ENCODE measurements around the gene TPST1.
"Not testable (repeated sequence)": the region's sequence is repeated elsewhere in the genome, so short reads cannot be mapped to it uniquely, and the experiment has no call there.

The TPST1 gene

GRCh38 chr7:66204822-66205740 lies at the start of gene TPST1:
TSS of gene TPST1 (plus strand) at chr7:66205334. CDS start at chr7:66240426, 35,092 bp downstream.
- peak; percentile 58 for DNase-seq

DNA sequence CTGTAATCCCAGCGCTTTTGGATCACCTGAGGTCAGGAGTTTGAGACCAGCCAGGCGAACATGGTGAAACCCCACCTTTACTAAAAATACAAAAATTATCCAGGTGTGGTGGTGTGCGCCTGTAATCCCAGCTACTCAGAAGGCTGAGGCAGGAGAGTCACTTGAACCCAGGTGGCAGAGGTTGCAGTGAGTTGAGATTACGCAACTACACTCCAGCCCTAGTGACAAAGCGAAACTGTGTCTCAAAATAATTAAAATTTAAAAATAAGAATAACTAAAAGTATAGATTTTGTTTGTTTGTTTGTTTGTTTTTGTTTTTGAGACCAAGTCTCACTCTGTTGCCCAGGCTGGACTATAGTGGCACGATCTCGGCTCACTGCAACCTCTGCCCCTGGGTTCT lies 49.1 kb upstream of the TPST1 start:
- not testable (repeated sequence) for DNase-seq

- DNase-seq = no peak
Measured at GRCh38 chr7:66157060-66157459, 48.1 kb upstream of the TPST1 start.

GRCh38 chr7:66162622-66163021 lies 42.5 kb upstream of the TPST1 start:
- no peak for DNase-seq

- no peak for DNase-seq
Measured at GRCh38 chr7:66163186-66163610, 41.9 kb upstream of the TPST1 start.

DNA sequence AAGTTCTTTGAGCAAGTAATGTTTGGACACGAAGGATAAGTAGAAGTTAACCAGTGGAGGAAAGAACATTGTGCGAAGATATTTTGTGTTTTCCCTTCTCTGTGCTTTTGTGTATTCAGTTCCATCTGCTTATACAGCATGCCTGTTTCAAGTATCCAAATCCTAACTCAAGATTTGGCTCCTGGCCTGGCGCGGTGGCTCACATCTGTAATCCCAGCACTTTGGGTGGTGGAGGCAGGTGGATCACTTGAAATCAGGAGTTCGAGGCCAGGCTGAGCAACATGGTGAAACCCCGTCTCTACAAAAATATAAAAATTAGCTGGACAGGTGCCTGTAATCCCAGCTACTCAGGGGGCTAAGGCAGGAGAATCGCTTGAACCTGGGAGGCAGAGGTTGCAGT lies 40.8 kb upstream of the TPST1 start:
- no peak for DNase-seq

- DNase-seq = peak; percentile 75
Measured at GRCh38 chr7:66167773-66168387, 37.3 kb upstream of the TPST1 start.

DNA sequence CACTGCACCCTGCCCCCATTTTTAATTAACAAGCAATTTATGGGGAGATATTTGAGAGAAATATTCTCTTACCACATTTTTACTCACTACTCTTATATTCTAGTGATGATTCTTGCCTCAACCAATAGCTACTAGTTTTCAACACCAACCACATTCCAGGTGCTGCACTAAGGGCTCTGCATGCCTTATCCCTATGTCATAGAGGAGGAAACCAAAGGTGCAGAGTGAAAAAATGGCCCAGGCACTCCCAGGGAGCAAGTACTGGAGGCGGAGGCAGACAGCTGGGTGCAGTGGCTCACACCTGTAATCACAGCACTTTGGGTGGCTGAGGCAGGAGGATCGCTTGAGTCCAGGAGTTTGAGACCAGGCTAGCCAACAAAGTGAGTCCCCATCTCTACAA lies 35.5 kb upstream of the TPST1 start:
- DNase-seq = no peak

GRCh38 chr7:66170309-66171231 lies 34.6 kb upstream of the TPST1 start:
- no peak for DNase-seq

- DNase-seq = not testable (repeated sequence)
Measured at GRCh38 chr7:66172536-66173401, 32.4 kb upstream of the TPST1 start.

DNA sequence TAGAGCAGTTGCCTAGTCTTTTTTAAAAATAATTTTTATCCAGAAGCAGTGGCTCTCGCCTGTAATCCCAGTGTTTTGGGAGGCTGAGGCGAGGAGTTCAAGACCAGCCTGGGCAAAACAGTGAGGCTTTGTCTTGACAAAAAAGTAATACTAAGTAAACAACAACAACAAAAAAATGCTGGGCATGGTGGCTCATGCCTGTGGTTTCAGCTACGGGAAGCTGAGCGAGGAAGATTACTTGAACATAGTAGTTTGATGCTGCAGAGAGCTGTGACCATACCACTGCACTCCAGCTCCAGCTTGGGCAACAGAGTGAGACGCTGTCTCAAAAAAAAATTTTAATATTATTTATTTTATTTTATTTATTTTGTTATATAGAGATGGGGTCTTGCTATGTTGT lies 31.3 kb upstream of the TPST1 start:
- no peak for DNase-seq

- DNase-seq = not testable (repeated sequence)
Measured at GRCh38 chr7:66175006-66175405, 30.1 kb upstream of the TPST1 start.

GRCh38 chr7:66176914-66177313 lies 28.2 kb upstream of the TPST1 start:
- DNase-seq = no peak

DNA sequence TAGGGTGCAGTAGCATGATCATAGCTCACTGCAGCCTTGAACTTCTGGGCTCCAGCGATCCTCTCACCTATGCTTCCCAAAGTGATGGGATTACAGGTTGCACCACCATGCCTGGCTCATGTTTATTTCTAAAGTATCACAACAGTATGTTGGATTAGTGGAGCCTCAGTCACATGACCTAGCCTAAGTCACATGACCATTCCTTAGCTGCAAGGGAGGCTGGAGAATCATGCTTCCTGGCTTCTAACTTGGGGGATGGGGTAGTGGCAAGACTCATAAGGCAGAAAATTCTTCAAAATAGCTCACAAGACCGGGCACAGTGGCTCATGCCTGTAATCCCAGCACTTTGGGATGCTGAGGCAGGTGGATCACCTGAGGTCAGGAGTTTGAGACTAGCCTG lies 26.9 kb upstream of the TPST1 start:
- no peak for DNase-seq

DNA sequence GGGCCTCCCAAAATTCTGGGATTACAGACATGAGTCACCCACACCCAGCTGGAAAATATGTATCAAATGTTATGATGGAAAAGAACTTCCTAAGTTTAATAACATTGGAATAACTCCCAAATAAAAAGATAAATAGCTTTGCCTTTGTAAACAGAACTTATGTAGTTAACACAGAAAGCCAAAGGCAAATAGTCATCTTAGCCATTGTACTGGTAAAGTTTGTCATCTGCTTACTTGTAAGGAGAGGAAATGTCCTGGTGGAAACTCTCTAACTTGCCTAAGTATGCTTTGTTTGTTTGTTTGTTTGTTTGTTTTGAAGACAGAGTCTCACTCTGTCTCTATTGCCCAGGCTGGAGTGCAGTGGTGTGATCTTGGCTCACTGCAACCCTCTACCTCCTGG lies 23.8 kb upstream of the TPST1 start:
- no peak for DNase-seq

GRCh38 chr7:66181845-66182244 lies 23.3 kb upstream of the TPST1 start:
- DNase-seq = no peak

- DNase-seq = no peak
Measured at GRCh38 chr7:66182920-66183319, 22.2 kb upstream of the TPST1 start.

GRCh38 chr7:66183700-66184099 lies 21.4 kb upstream of the TPST1 start:
- no peak for DNase-seq

- no peak for DNase-seq
Measured at GRCh38 chr7:66185680-66186187, 19.4 kb upstream of the TPST1 start.

- DNase-seq = no peak
Measured at GRCh38 chr7:66186991-66187390, 18.1 kb upstream of the TPST1 start.

- no peak for DNase-seq
Measured at GRCh38 chr7:66187905-66188304, 17.2 kb upstream of the TPST1 start.

DNA sequence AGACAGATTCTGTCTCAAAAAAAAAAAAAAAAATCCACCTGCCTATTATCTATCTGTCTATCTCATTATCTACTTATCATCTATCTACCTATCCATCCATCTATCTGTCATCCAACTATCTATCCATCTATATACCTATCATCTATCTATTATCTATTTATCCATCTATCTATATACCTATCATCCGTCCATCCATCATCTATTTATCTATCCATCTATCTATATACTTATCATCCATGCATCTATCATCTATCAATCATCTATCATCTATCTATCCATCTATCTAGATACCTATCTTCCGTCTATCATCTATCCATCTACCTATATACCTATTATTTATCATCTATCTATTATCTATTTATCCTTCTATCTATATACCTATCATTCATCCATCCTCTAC lies 16.5 kb upstream of the TPST1 start:
- DNase-seq = no peak
